Aorta (tissue), 5 donors: Measurements from ENCODE around the gene TFAP2E. TPM values are rescaled to one million over a fixed set of nuclear protein-coding genes. Genes with fewer than 3 reads are reported as not detected.
A peak's percentile ranks its signal among the peaks of the same experiment; 100 is the strongest.

ENCODE experiments used
- ATAC-seq: fragments of 200-7000 bp; cut with Tn5 transposase; one replicate; pipeline ENCODE4 v1.9.1; 2022; ENCODE audit warnings: moderate library complexity; ENCODE audit not compliant: low FRiP score
- DNase-seq, 2 donors: peaks; one replicate each; pipeline ENCODE4 v3.0.0-alpha.2; 2020
- H3K27ac ChIP-seq, 2 donors: one replicate each; pipeline ENCODE4 v1.5.1; 2013; ENCODE audit warnings: low read length in 2 of 2, mild to moderate bottlenecking in 2 of 2, moderate library complexity in 2 of 2, control low read depth in 1 of 2, inconsistent platforms in 1 of 2, low read depth in 1 of 2
- H3K27me3 ChIP-seq, 2 donors: one replicate each; pipeline ENCODE4 v1.6.1; 2013; ENCODE audit warnings: control low read depth in 1 of 2, low read length in 1 of 2, mild to moderate bottlenecking in 1 of 2, moderate library complexity in 1 of 2; ENCODE audit not compliant: insufficient read depth in 2 of 2, control insufficient read depth in 1 of 2
- H3K36me3 ChIP-seq, 2 donors: one replicate each; pipeline ENCODE4 v1.6.1; 2013; ENCODE audit warnings: control low read depth in 1 of 2, low read length in 1 of 2, mild to moderate bottlenecking in 1 of 2; ENCODE audit not compliant: insufficient read depth in 2 of 2, control insufficient read depth in 1 of 2
- H3K4me1 ChIP-seq, 2 donors: one replicate each; pipeline ENCODE4 v1.6.1; 2013; ENCODE audit warnings: low read length in 2 of 2, control low read depth in 1 of 2, mild to moderate bottlenecking in 1 of 2, moderate library complexity in 1 of 2; ENCODE audit not compliant: insufficient read depth in 2 of 2, control insufficient read depth in 1 of 2
- H3K4me3 ChIP-seq, 2 donors: one replicate each; pipeline ENCODE4 v1.5.1; 2013; ENCODE audit warnings: low read length in 2 of 2, control low read depth in 1 of 2, mild to moderate bottlenecking in 1 of 2
- H3K9me3 ChIP-seq: one replicate; pipeline ENCODE4 v1.6.1; 2013; ENCODE audit warnings: mild to moderate bottlenecking, low read length; ENCODE audit not compliant: control insufficient read depth
- WGBS, 2 donors: extraction: QIAGEN DNeasy Blood & Tissue Kit; methylation state at CpG; one replicate each; pipeline ENCODE4 v1.1.7; 2013; 5-methylcytosine and 5-hydroxymethylcytosine counted together
- intact Hi-C, 2 donors: fragments of 100-400 bp; cut with DNase I; formaldehyde crosslinking; loops; one replicate each; pipeline versions ENCODE4 v1.14.2 to v1.15.0; 2022
- polyA plus RNA-seq, 2 donors: library from polyadenylated mRNA; stranded (reverse); fragments of 200-250 nt; gene quantifications; one replicate each; pipeline ENCODE4 v1.2.3, GENCODE V29; 2013
- total RNA-seq, 2 donors: library from RNA; stranded (reverse); fragmentation: NEBNext Ultra II Directional; extraction: Animal tissue kit (Norgen Biotek cat#: 25700); gene quantifications; one replicate each; pipeline ENCODE4 v1.2.1, GENCODE V29; 2021
- donor health status: healthy with polysubstance abuse.
- donor health status: Bipolar disorder and iron deficiency.
- donor health status: DM: no; HTN: no; CAD: no.
- donor health status: DM: no; HTN: no; CAD: no.
- donor health status: DM: yes; HTN: yes; CAD: no.

Gene TFAP2E
- total and polyA plus RNA-seq, 4 donors, result 0.71 to 1.1 (median 1.0) TPM; not detected in 1

DNA sequence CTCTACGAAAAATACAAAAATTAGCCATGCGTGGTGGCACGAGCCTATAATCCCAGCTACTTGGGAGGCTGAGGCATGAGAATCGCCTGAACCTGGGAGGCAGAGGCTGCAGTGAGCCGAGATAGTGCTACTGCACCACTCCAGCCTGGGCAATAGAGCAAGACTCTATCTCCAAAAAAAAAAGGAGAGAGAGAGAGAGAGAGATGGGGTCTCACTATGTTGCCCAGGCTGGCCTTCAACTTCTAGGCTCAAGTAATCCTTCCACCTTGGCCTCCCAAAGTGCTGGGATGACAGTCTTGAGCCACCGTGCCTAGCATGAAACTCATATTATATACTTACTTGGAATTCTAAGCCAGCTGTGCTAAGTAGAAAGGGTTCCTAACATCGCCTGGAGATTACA is 38.5 kb downstream of the TFAP2E start:
- WGBS, 2 donors, result 96 to 98% methylated on average over 7 of the region's 7 CpGs
- intact Hi-C loops, result no loop called here
- Histone ChIP-seq H3K9me3 (no peaks in the 10 kb centered on the region), H3K4me1 (no peaks in the 10 kb centered on the region), H3K4me3 (no peak overlapping the region), H3K36me3 (peaks cover 5 to 8% of the 10 kb centered on the region in 2 donors), H3K27ac (no peak overlapping the region), H3K27me3 (no peaks in the 10 kb centered on the region)
- ATAC-seq (no peak), DNase-seq (no peak)

DNA sequence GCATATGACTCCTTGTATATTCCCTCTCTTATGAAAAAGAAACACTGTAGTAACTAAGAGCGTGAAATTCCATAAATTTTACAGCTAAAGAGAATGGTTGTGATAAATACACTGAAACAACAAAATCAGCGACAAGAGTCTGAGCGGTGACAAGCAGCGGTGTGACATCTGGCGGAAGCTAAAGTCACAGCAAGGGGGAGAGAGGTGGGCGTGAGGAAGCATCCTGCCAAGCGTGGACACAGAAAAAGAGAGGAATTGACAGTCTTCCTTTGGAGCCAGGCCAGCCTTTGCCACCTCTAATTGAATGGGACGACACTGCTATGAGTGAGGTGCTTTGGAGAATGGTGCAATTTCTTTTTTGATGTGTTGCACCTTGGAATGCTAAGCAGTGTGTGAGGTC is 42.3 kb downstream of the TFAP2E start:
- intact Hi-C loops, result no loop called here
- Histone ChIP-seq H3K27ac (no peak overlapping the region), H3K27me3 (no peaks in the 10 kb centered on the region), H3K9me3 (no peaks in the 10 kb centered on the region), H3K36me3 (peaks cover 0 to 2% of the 10 kb centered on the region in 2 donors), H3K4me1 (no peaks in the 10 kb centered on the region), H3K4me3 (no peak overlapping the region)
- no peak for ATAC-seq
- no peak for DNase-seq
- 80 to 83% methylated on average over 8 of the region's 8 CpGs for WGBS, 2 donors

- 82 to 83% methylated on average over 6 of the region's 6 CpGs for WGBS, 2 donors
- peaks cover 0 to 8% of the 10 kb centered on the region in 2 donors for H3K36me3 ChIP-seq
Measured at GRCh38 chr1:35619237-35620121, 46.4 kb downstream of the TFAP2E start.

GRCh38 chr1:35622510-35623178 is 49.5 kb downstream of the TFAP2E start:
- 76 to 80% methylated on average over 4 of the region's 4 CpGs for WGBS, 2 donors
- no peak overlapping the region for H3K4me3 ChIP-seq
- ATAC-seq (no peak), DNase-seq (no peak)
- intact Hi-C loops, result no loop called here
- peaks cover 0 to 11% of the 10 kb centered on the region in 2 donors for H3K36me3 ChIP-seq
- H3K4me1 ChIP-seq, result no peaks in the 10 kb centered on the region
- H3K27me3 ChIP-seq, result no peaks in the 10 kb centered on the region
- no peaks in the 10 kb centered on the region for H3K9me3 ChIP-seq
- H3K27ac ChIP-seq, result no peak overlapping the region

More at GRCh38 chr1:35619237-35620121, 46.4 kb downstream of the TFAP2E start:
- Histone ChIP-seq H3K4me3 (no peak overlapping the region), H3K27ac (no peak overlapping the region), H3K27me3 (no peaks in the 10 kb centered on the region), H3K9me3 (no peaks in the 10 kb centered on the region), H3K4me1 (no peaks in the 10 kb centered on the region)
- no peak for DNase-seq
- no peak for ATAC-seq
- intact Hi-C loops, result no loop called here

DNA sequence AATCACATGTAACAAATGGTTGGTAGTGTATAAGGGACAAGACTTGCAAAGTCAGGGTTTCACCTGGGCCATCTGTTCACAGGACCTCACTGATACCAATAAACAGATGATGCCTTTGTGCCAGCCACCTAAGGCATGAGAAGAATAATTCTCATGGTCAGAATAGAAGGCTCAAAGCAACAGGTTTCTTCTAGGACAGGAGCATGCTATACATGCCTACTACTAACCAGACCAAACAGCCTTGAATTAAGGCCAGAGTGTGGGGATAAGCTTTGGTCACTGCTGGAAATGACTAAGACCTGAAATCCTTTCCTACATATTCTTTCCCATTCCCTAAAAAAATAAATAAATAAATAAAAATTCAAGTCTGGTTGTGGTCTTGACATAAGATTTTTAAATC is 50.7 kb downstream of the TFAP2E start:
- Histone ChIP-seq H3K4me1 (no peaks in the 10 kb centered on the region), H3K27ac (no peak overlapping the region), H3K36me3 (peaks cover 0 to 11% of the 10 kb centered on the region in 2 donors), H3K27me3 (no peaks in the 10 kb centered on the region), H3K9me3 (no peaks in the 10 kb centered on the region), H3K4me3 (no peak overlapping the region)
- ATAC-seq (no peak), DNase-seq (no peak)
- intact Hi-C loops, result no loop called here

GRCh38 chr1:35629051-35629450 is 55.9 kb downstream of the TFAP2E start:
- no peaks in the 10 kb centered on the region for H3K27me3 ChIP-seq
- 54 to 66% methylated on average over 2 of the region's 2 CpGs for WGBS, 2 donors
- ATAC-seq (no peak), DNase-seq (no peak)
- intact Hi-C loops, result no loop called here
- H3K4me3 ChIP-seq, result no peak overlapping the region
- H3K9me3 ChIP-seq, result no peaks in the 10 kb centered on the region
- H3K4me1 ChIP-seq, result no peaks in the 10 kb centered on the region
- no peak overlapping the region for H3K27ac ChIP-seq
- H3K36me3 ChIP-seq, result peaks cover 0 to 10% of the 10 kb centered on the region in 2 donors

DNA sequence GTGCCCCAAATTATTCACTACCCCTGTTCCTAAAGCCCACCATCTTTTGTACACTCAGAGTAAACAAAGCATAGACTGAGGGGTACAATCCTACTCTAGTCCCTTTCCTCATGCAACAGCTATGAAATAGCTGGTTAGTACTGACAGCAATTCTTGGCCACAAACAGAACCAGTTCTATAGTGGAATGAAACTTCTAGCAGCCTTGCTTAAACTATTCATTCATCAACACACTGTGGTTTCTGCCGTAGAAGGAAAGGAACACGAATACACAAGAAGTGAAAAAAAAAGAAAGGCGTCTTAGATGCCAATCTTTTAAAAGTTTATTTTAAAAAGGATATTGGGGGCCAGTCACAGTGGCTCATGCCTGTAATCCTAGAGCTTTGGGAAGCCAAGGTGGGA is 58.3 kb downstream of the TFAP2E start:
- Histone ChIP-seq H3K4me3 (no peak overlapping the region), H3K9me3 (no peaks in the 10 kb centered on the region), H3K27ac (no peak overlapping the region), H3K36me3 (peaks cover 0 to 10% of the 10 kb centered on the region in 2 donors), H3K27me3 (no peaks in the 10 kb centered on the region), H3K4me1 (no peaks in the 10 kb centered on the region)
- intact Hi-C loops, result no loop called here
- no peak for DNase-seq
- 76 to 77% methylated on average over 3 of the region's 3 CpGs for WGBS, 2 donors
- no peak for ATAC-seq

GRCh38 chr1:35633547-35633946 is 60.4 kb downstream of the TFAP2E start:
- no peaks in the 10 kb centered on the region for H3K9me3 ChIP-seq
- no peak overlapping the region for H3K27ac ChIP-seq
- intact Hi-C loops, result no loop called here
- peaks cover 0 to 6% of the 10 kb centered on the region in 2 donors for H3K36me3 ChIP-seq
- no peak overlapping the region for H3K4me3 ChIP-seq
- no peaks in the 10 kb centered on the region for H3K27me3 ChIP-seq
- no peak for ATAC-seq
- no peaks in the 10 kb centered on the region for H3K4me1 ChIP-seq
- DNase-seq, result no peak

GRCh38 chr1:35637401-35637809 is 64.3 kb downstream of the TFAP2E start:
- DNase-seq (no peak), ATAC-seq (no peak)
- intact Hi-C loops, result no loop called here
- Histone ChIP-seq H3K27me3 (no peaks in the 10 kb centered on the region), H3K4me3 (peak overlapping the region in 1 of 2 donors; percentile 18), H3K36me3 (no peaks in the 10 kb centered on the region), H3K9me3 (no peaks in the 10 kb centered on the region), H3K4me1 (no peaks in the 10 kb centered on the region), H3K27ac (no peak overlapping the region)
- 0 to 1% methylated on average over 1 of the region's 1 CpG for WGBS, 2 donors
